GM23338 (cell line): ENCODE measurements around the gene DRD2. TPM values are rescaled to one million over a fixed set of nuclear protein-coding genes. Genes with fewer than 3 reads are reported as not detected.

Source experiments
- ATAC-seq: fragments of 200-7000 bp; cut with Tn5 transposase; 3 replicates; pipeline ENCODE4 v1.9.1; 2020
- DNase-seq: peaks from one replicate; pipeline ENCODE4 v3.0.0-alpha.2; 2015; ENCODE audit warnings: low spot score
- H2AFZ ChIP-seq: fragments of 200-600 bp; sonication (generic); 2 replicates; pipeline ENCODE4 v1.8.0; 2016; ENCODE audit warnings: antibody characterized with exemption, mild to moderate bottlenecking, moderate library complexity
- H3F3A ChIP-seq: fragments of 200-600 bp; sonication (generic); replicated peaks from 2 replicates; pipeline ENCODE4 v1.8.0; 2017; ENCODE audit warnings: antibody characterized with exemption, mixed run types, low read depth
- H3K27ac ChIP-seq: fragments of 200-600 bp; sonication (generic); 2 replicates; pipeline ENCODE4 v1.6.1; 2016; ENCODE audit warnings: low read depth
- H3K27me3 ChIP-seq: fragments of 200-600 bp; sonication (generic); 2 replicates; pipeline ENCODE4 v1.8.0; 2016; ENCODE audit warnings: mild to moderate bottlenecking, mixed run types, moderate library complexity; ENCODE audit not compliant: insufficient read depth
- H3K36me3 ChIP-seq: fragments of 200-600 bp; sonication (generic); 2 replicates; pipeline ENCODE4 v1.8.0; 2016; ENCODE audit warnings: mild to moderate bottlenecking; ENCODE audit not compliant: insufficient read depth
- H3K4me1 ChIP-seq: fragments of 200-600 bp; sonication (generic); 2 replicates; pipeline ENCODE4 v1.8.0; 2016; ENCODE audit warnings: mild to moderate bottlenecking, moderate library complexity; ENCODE audit not compliant: insufficient read depth
- H3K4me2 ChIP-seq: fragments of 200-600 bp; sonication (generic); 2 replicates; pipeline ENCODE4 v1.7.1; 2017; ENCODE audit warnings: mixed run types
- H3K4me3 ChIP-seq: fragments of 200-600 bp; sonication (generic); 2 replicates; pipeline ENCODE4 v1.6.1; 2016; ENCODE audit warnings: mixed run types
- H3K79me2 ChIP-seq: fragments of 200-600 bp; sonication (generic); replicated peaks from 2 replicates; pipeline ENCODE4 v1.8.0; 2017; ENCODE audit warnings: mild to moderate bottlenecking; ENCODE audit not compliant: insufficient read depth
- H3K9me2 ChIP-seq: fragments of 200-600 bp; sonication (generic); 2 replicates; pipeline ENCODE4 v1.8.0; 2017; ENCODE audit not compliant: insufficient read depth
- H4K20me1 ChIP-seq: fragments of 200-600 bp; sonication (generic); replicated peaks from 2 replicates; pipeline ENCODE4 v1.8.0; 2017; ENCODE audit warnings: mild to moderate bottlenecking; ENCODE audit not compliant: insufficient read depth
- H3K27ac Mint-ChIP-seq: 2 replicates; pipeline ENCODE4 v1.8.0; 2020; ENCODE audit warnings: inconsistent platforms, mild to moderate bottlenecking, moderate library complexity, mixed read lengths
- H3K27me3 Mint-ChIP-seq: 3 replicates; pipeline ENCODE4 v1.8.0; 2022; ENCODE audit warnings: low read depth, mild to moderate bottlenecking, moderate library complexity, mixed read lengths, inconsistent platforms; ENCODE audit not compliant: insufficient read depth, poor library complexity
- H3K36me3 Mint-ChIP-seq: 3 replicates; pipeline ENCODE4 v1.8.0; 2021; ENCODE audit warnings: low read depth, mild to moderate bottlenecking, inconsistent platforms, moderate library complexity, mixed read lengths
- H3K4me1 Mint-ChIP-seq: 3 replicates; pipeline ENCODE4 v1.8.0; 2020; ENCODE audit warnings: mild to moderate bottlenecking, inconsistent platforms, mixed read lengths
- H3K4me3 Mint-ChIP-seq: 3 replicates; pipeline ENCODE4 v1.8.0; 2021; ENCODE audit warnings: moderate library complexity, mild to moderate bottlenecking, inconsistent platforms, mixed read lengths
- H3K9me3 Mint-ChIP-seq: 3 replicates; pipeline ENCODE4 v1.8.0; 2020; ENCODE audit warnings: moderate library complexity, mild to moderate bottlenecking, inconsistent platforms, mixed read lengths
- JUNB ChIP-seq: IDR thresholded peaks from one replicate; pipeline ENCODE4 v1.6.1; 2016; ENCODE audit warnings: antibody characterized with exemption; ENCODE audit not compliant: unreplicated experiment
- NANOG ChIP-seq: IDR thresholded peaks from 2 replicates; pipeline ENCODE4 v1.6.1; 2016; ENCODE audit warnings: antibody characterized with exemption, borderline replicate concordance
- POLR2AphosphoS5 ChIP-seq: IDR thresholded peaks from 2 replicates; pipeline ENCODE4 v1.6.1; 2016; ENCODE audit warnings: antibody characterized with exemption, low read depth
- ZNF114 ChIP-seq: fragments of 250-450 bp; sonication (Bioruptor Pico); IDR thresholded peaks from 2 replicates; pipeline ENCODE4 v1.5.0; 2020; ENCODE audit warnings: mild to moderate bottlenecking, moderate library complexity
- polyA plus RNA-seq: library from polyadenylated mRNA; unstranded; fragments of >200 nt; fragmentation: Nextera tagmentation; extraction: Ambion mirVana; gene quantifications from 2 replicates; pipeline ENCODE4 v1.2.1, GENCODE V29; 2016
- total RNA-seq: library from RNA; depleted of rRNA; stranded (reverse); fragments of >200 nt; shearing (Covaris generic); gene quantifications from 2 replicates; pipeline ENCODE4 v1.2.3, GENCODE V29; 2014
- TF ChIP-seq, protein P1 (sequence below): IDR thresholded peaks from 2 replicates; pipeline ENCODE4 v1.6.1; 2016; ENCODE audit warnings: antibody characterized with exemption
- TF ChIP-seq, protein P2 (sequence below), 2 experiments: fragments of 200-600 bp in 1 of 2; sonication (generic) in 1 of 2; conservative IDR thresholded peaks; 2 replicates each; pipeline versions ENCODE4 v1.5.1 to v1.6.1; 2016 to 2017; ENCODE audit warnings: antibody characterized with exemption in 2 of 2, low read depth in 2 of 2, mild to moderate bottlenecking in 2 of 2, moderate library complexity in 1 of 2

The DRD2 gene
- total and polyA plus RNA-seq, 2 experiments from 2014 or later: 0.21 to 0.66 TPM

DNA sequence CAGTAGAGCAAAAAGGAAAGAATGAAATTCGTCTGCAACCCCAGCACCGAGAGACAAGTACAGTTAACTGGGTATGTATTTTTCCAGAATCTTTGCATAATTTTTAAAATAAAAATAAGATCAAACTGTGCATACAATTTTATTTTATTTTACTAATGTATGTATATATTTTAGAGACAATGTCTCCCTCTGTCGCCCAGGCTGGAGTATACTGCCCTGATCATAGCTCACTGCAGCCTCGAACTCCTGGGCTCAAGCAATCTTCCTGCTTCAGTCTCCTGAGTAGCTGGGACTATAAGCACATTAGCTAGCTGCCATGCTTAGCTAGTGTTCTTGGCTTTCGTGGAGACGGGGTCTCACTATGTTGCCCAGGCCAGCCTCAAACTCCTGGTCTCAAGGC lies 18.8 kb upstream of the DRD2 start:
- no peak for DNase-seq
- Histone ChIP-seq H3K4me3 (no peak overlapping the region), H2AFZ (no peak overlapping the region), H4K20me1 (no peaks in the 10 kb centered on the region), H3K27ac (no peak overlapping the region), H3F3A (no peaks in the 10 kb centered on the region), H3K36me3 (no peaks in the 10 kb centered on the region), H3K4me1 (no peaks in the 10 kb centered on the region), H3K4me2 (no peak overlapping the region), H3K27me3 (no peaks in the 10 kb centered on the region), H3K79me2 (no peaks in the 10 kb centered on the region), H3K9me2 (peaks cover 4% of the 10 kb centered on the region)
- no peak for TF ChIP-seq POLR2AphosphoS5
- no peak for TF ChIP-seq JUNB
- TF ChIP-seq, protein P1, sequence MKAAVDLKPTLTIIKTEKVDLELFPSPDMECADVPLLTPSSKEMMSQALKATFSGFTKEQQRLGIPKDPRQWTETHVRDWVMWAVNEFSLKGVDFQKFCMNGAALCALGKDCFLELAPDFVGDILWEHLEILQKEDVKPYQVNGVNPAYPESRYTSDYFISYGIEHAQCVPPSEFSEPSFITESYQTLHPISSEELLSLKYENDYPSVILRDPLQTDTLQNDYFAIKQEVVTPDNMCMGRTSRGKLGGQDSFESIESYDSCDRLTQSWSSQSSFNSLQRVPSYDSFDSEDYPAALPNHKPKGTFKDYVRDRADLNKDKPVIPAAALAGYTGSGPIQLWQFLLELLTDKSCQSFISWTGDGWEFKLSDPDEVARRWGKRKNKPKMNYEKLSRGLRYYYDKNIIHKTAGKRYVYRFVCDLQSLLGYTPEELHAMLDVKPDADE: no peak
- TF ChIP-seq ZNF114: no peak
- TF ChIP-seq, protein P2, sequence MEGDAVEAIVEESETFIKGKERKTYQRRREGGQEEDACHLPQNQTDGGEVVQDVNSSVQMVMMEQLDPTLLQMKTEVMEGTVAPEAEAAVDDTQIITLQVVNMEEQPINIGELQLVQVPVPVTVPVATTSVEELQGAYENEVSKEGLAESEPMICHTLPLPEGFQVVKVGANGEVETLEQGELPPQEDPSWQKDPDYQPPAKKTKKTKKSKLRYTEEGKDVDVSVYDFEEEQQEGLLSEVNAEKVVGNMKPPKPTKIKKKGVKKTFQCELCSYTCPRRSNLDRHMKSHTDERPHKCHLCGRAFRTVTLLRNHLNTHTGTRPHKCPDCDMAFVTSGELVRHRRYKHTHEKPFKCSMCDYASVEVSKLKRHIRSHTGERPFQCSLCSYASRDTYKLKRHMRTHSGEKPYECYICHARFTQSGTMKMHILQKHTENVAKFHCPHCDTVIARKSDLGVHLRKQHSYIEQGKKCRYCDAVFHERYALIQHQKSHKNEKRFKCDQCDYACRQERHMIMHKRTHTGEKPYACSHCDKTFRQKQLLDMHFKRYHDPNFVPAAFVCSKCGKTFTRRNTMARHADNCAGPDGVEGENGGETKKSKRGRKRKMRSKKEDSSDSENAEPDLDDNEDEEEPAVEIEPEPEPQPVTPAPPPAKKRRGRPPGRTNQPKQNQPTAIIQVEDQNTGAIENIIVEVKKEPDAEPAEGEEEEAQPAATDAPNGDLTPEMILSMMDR (conservative IDR thresholded peaks at IDR 0.05; ENCODE audit: low read depth in 2 of 2): no peak
- no peak for TF ChIP-seq NANOG
- Mint-ChIP-seq H3K27me3 (no peaks in the 10 kb centered on the region), H3K27ac (no peak overlapping the region), H3K4me1 (no peaks in the 10 kb centered on the region; the same call in 2 of the 3 replicates), H3K4me3 (no peak overlapping the region), H3K9me3 (no peaks in the 10 kb centered on the region), H3K36me3 (no peaks in the 10 kb centered on the region)
- no peak for ATAC-seq

DNA sequence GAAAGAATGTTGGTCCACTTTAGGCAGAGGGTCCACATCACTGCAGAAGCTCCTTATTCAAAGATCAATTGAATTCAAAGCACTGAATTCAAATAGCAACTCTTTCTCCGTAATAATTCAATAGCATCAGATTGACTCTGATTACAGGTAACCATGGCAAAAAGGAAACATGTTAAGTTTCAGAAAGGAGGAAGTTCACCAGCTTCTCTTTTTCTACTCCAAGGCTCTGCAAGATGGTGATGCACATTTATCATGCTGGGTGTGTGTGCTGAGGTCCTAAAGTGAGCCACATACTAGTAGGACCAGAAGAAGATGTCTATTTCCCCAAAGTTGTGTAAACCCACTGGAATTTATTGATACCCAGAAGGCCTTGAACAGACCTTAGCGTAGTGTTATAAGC lies 18.0 kb upstream of the DRD2 start:
- H3K4me2 ChIP-seq: no peak overlapping the region
- H3K4me1 ChIP-seq: no peaks in the 10 kb centered on the region
- no peak for TF ChIP-seq ZNF114
- TF ChIP-seq, protein P2 (conservative IDR thresholded peaks at IDR 0.05; ENCODE audit: low read depth in 2 of 2): no peak
- H4K20me1 ChIP-seq: no peaks in the 10 kb centered on the region
- no peak overlapping the region for H3K27ac ChIP-seq
- no peaks in the 10 kb centered on the region for H3K36me3 ChIP-seq
- no peaks in the 10 kb centered on the region; the same call in 2 of the 3 replicates for H3K4me1 Mint-ChIP-seq
- H3K36me3 Mint-ChIP-seq: no peaks in the 10 kb centered on the region
- no peak overlapping the region for H3K4me3 ChIP-seq
- H3K27me3 ChIP-seq: no peaks in the 10 kb centered on the region
- H3K27me3 Mint-ChIP-seq: no peaks in the 10 kb centered on the region
- DNase-seq (no peak), ATAC-seq (no peak)
- no peak overlapping the region for H2AFZ ChIP-seq
- no peak overlapping the region for H3K27ac Mint-ChIP-seq
- H3K9me3 Mint-ChIP-seq: no peaks in the 10 kb centered on the region
- no peaks in the 10 kb centered on the region for H3K79me2 ChIP-seq
- peaks cover 7% of the 10 kb centered on the region for H3K9me2 ChIP-seq
- no peaks in the 10 kb centered on the region for H3F3A ChIP-seq
- H3K4me3 Mint-ChIP-seq: no peak overlapping the region
